Mesenchymal stem cell (in vitro differentiated cells and primary cell): ENCODE data around the gene CSF3.
A peak's percentile ranks its signal among the peaks of the same experiment; 100 is the strongest.

Source experiments
- DNase-seq: peaks from one replicate; pipeline ENCODE4 v3.0.0-alpha.2; 2013
- H2AFZ ChIP-seq: one replicate; pipeline ENCODE4 v1.6.1; 2013; ENCODE audit warnings: low read depth, mild to moderate bottlenecking, control low read depth, inconsistent platforms, low read length, moderate library complexity
- H2AK5ac ChIP-seq: 2 replicates; pipeline ENCODE4 v1.6.1; 2013; ENCODE audit warnings: low read length, moderate library complexity, mild to moderate bottlenecking, inconsistent platforms; ENCODE audit not compliant: severe bottlenecking
- H2BK120ac ChIP-seq: one replicate; pipeline ENCODE4 v1.6.1; 2013; ENCODE audit warnings: low read depth, mild to moderate bottlenecking, inconsistent platforms, low read length, moderate library complexity
- H2BK12ac ChIP-seq, 2 experiments: one replicate each; pipeline ENCODE4 v1.6.1; 2013; ENCODE audit warnings: inconsistent platforms in 2 of 2, low read length in 2 of 2, mild to moderate bottlenecking in 2 of 2, moderate library complexity in 2 of 2, control low read depth in 1 of 2
- H2BK15ac ChIP-seq: one replicate; pipeline ENCODE4 v1.6.1; 2013; ENCODE audit warnings: mild to moderate bottlenecking, low read depth, inconsistent platforms; ENCODE audit not compliant: poor library complexity, severe bottlenecking
- H2BK5ac ChIP-seq: 2 replicates; pipeline ENCODE4 v1.6.1; 2013; ENCODE audit warnings: low read depth, mild to moderate bottlenecking, low read length, control low read depth, inconsistent platforms; ENCODE audit not compliant: poor library complexity, severe bottlenecking
- H3K14ac ChIP-seq, 2 experiments: one replicate each; pipeline ENCODE4 v1.6.1; 2013; ENCODE audit warnings: inconsistent platforms in 2 of 2, low read length in 2 of 2, control low read depth in 1 of 2, mild to moderate bottlenecking in 1 of 2, moderate library complexity in 1 of 2
- H3K18ac ChIP-seq, 2 experiments: one replicate each; pipeline ENCODE4 v1.6.1; 2013; ENCODE audit warnings: inconsistent platforms in 2 of 2, low read length in 2 of 2, control low read depth in 1 of 2, low read depth in 1 of 2, mild to moderate bottlenecking in 1 of 2
- H3K23ac ChIP-seq, 2 experiments: one replicate each; pipeline ENCODE4 v1.6.1; 2013; ENCODE audit warnings: inconsistent platforms in 2 of 2, low read length in 2 of 2, mild to moderate bottlenecking in 2 of 2, moderate library complexity in 2 of 2, control low read depth in 1 of 2
- H3K27ac ChIP-seq: 2 replicates; pipeline ENCODE4 v1.5.1; 2013; ENCODE audit warnings: mild to moderate bottlenecking, moderate library complexity, low read length, control low read depth, inconsistent platforms; ENCODE audit not compliant: poor library complexity, severe bottlenecking
- H3K27me3 ChIP-seq, 2 experiments: 2 replicates each; pipeline versions ENCODE4 v1.6.1 to v1.7.0; 2013; ENCODE audit warnings: low read length in 2 of 2, mild to moderate bottlenecking in 2 of 2, moderate library complexity in 2 of 2, control low read depth in 1 of 2, inconsistent platforms in 1 of 2; ENCODE audit not compliant: control insufficient read depth in 1 of 2, insufficient read depth in 1 of 2
- H3K36me3 ChIP-seq, 2 experiments: 2 replicates each; pipeline versions ENCODE4 v1.6.1 to v1.7.0; 2013; ENCODE audit warnings: low read length in 2 of 2, control low read depth in 1 of 2, inconsistent platforms in 1 of 2, low read depth in 1 of 2, mild to moderate bottlenecking in 1 of 2; ENCODE audit not compliant: insufficient read depth in 2 of 2, control insufficient read depth in 1 of 2
- H3K4ac ChIP-seq, 2 experiments: one replicate each; pipeline ENCODE4 v1.6.1; 2013; ENCODE audit warnings: inconsistent platforms in 2 of 2, low read length in 2 of 2, mild to moderate bottlenecking in 2 of 2, moderate library complexity in 2 of 2, control low read depth in 1 of 2, low read depth in 1 of 2
- H3K4me1 ChIP-seq: 2 replicates; pipeline ENCODE4 v1.6.1; 2013; ENCODE audit warnings: low read depth, low read length, control low read depth; ENCODE audit not compliant: control insufficient read depth, insufficient read depth
- H3K4me2 ChIP-seq: 2 replicates; pipeline ENCODE4 v1.6.1; 2013; ENCODE audit warnings: low read length, mild to moderate bottlenecking, inconsistent platforms; ENCODE audit not compliant: poor library complexity, severe bottlenecking
- H3K4me3 ChIP-seq, 2 experiments: 2 replicates each; pipeline versions ENCODE4 v1.5.1 to v1.7.0; 2013; ENCODE audit warnings: low read length in 2 of 2, mild to moderate bottlenecking in 2 of 2, control low read depth in 1 of 2, low read depth in 1 of 2; ENCODE audit not compliant: insufficient read depth in 1 of 2
- H3K79me1 ChIP-seq: replicated peaks from 2 replicates; pipeline ENCODE4 v1.6.1; 2013; ENCODE audit warnings: mild to moderate bottlenecking, control low read depth, low read length, inconsistent platforms; ENCODE audit not compliant: poor library complexity, severe bottlenecking
- H3K9ac ChIP-seq: 2 replicates; pipeline ENCODE4 v1.7.0; 2013; ENCODE audit warnings: mild to moderate bottlenecking, low read length, moderate library complexity
- H3K9me3 ChIP-seq: 2 replicates; pipeline ENCODE4 v1.7.0; 2013; ENCODE audit warnings: mild to moderate bottlenecking, low read length; ENCODE audit not compliant: control insufficient read depth
- H4K8ac ChIP-seq: one replicate; pipeline ENCODE4 v1.6.1; 2013; ENCODE audit warnings: inconsistent platforms, mild to moderate bottlenecking, low read length, moderate library complexity
- H4K91ac ChIP-seq: one replicate; pipeline ENCODE4 v1.6.1; 2013; ENCODE audit warnings: mild to moderate bottlenecking, low read length, inconsistent platforms
- WGBS: methylation state at CpG from one replicate; pipeline ENCODE4 v1.1.7; 2013; ENCODE audit warnings: mixed read lengths; 5-methylcytosine and 5-hydroxymethylcytosine counted together

The CSF3 gene

GRCh38 chr17:40015998-40016985, 1.1 kb downstream of the CSF3 start:
- Histone ChIP-seq H2BK12ac (no peak overlapping the region), H4K91ac (peak overlapping the region; percentile 44), H3K36me3 (peaks cover 8 to 28% of the 10 kb centered on the region in 2 experiments), H3K4me1 (peaks cover 41% of the 10 kb centered on the region), H3K4ac (no peak overlapping the region), H3K14ac (no peak overlapping the region), H2AK5ac (peak overlapping the region; percentile 17), H3K4me2 (no peak overlapping the region), H2BK15ac (no peak overlapping the region), H2BK5ac (no peak overlapping the region), H3K23ac (no peak overlapping the region), H2AFZ (no peak overlapping the region), H3K9ac (peak overlapping the region; percentile 51), H4K8ac (no peak overlapping the region), H2BK120ac (no peak overlapping the region), H3K9me3 (no peaks in the 10 kb centered on the region), H3K27ac (no peak overlapping the region), H3K18ac (no peak overlapping the region), H3K27me3 (no peaks in the 10 kb centered on the region), H3K4me3 (peak overlapping the region in 1 of 2 experiments; percentile 7), H3K79me1 (no peaks in the 10 kb centered on the region)
- DNase-seq = no peak
- 94% methylated on average over 18 of the region's 26 CpGs for WGBS

- Histone ChIP-seq H2AFZ (no peak overlapping the region), H2BK120ac (no peak overlapping the region), H2BK5ac (no peak overlapping the region), H3K14ac (no peak overlapping the region), H3K27ac (no peak overlapping the region), H3K27me3 (no peaks in the 10 kb centered on the region), H4K8ac (no peak overlapping the region), H3K9me3 (no peaks in the 10 kb centered on the region), H3K4me1 (peaks cover 53% of the 10 kb centered on the region), H3K9ac (peak overlapping the region; percentile 51), H3K36me3 (peaks cover 12 to 39% of the 10 kb centered on the region in 2 experiments), H2BK15ac (no peak overlapping the region), H3K4me3 (peak overlapping the region in 1 of 2 experiments; percentile 25), H3K79me1 (no peaks in the 10 kb centered on the region), H2AK5ac (no peak overlapping the region), H3K4me2 (no peak overlapping the region), H2BK12ac (no peak overlapping the region), H3K4ac (no peak overlapping the region), H3K23ac (no peak overlapping the region), H3K18ac (no peak overlapping the region), H4K91ac (peak overlapping the region; percentile 65)
- DNase-seq = no peak
- 75% methylated on average over 14 of the region's 15 CpGs for WGBS
Measured at GRCh38 chr17:40017422-40018080, 2.3 kb downstream of the CSF3 start.

DNA sequence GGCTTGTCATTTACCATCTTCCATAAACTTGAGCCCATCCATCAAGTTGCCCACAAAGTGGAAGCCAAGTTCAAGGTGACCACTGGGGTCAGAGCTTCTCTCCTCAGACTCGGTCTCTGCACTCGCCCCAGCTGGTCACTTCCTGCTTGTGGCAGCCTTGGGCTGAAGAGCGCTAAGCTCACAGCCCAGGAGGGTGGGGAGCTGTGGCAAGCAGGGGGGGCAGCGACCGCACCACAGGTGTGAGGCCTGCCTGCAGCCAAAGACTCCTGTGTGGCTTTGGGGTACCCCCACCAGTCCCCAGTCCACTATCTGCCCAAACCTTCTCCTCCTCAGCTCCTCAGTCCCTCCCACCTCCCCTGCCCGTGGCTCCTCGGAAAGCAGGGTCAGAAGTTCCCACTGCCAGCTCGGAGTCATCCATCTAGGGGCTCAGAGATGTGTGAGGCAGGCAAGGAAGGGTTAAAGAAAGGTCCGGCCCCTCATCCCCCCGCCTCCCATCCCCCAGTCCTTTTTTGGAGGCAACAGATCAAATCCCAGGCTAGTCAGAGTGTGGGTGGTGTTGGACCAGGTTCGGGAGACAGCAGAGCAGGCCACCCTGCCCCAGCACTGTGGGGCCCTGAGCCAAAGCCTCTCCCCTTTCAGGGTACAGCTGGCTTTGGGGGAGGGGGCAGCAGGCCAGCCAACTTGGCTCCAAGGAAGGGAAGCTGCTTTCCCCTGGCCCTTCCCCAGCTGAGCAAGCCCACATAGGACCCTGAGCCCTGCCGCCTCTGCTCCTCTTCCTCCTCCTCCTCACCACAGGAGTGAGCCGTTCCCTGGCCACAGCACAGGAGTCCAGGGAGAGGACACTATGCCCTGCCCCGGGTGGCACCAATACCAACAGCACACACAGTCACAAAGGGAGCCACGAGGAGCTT, 3.2 kb downstream of the CSF3 start:
- Histone ChIP-seq H3K23ac (no peak overlapping the region), H3K27ac (peak overlapping the region; percentile 34), H3K9ac (peak overlapping the region; percentile 51), H3K79me1 (no peaks in the 10 kb centered on the region), H2BK120ac (no peak overlapping the region), H2BK12ac (peak overlapping the region in 1 of 2 experiments; percentile 15), H3K14ac (peak overlapping the region in 1 of 2 experiments; percentile 26), H2BK5ac (no peak overlapping the region), H2AK5ac (peak overlapping the region; percentile 75), H2AFZ (no peak overlapping the region), H3K4me3 (peak overlapping the region in 1 of 2 experiments; percentile 38), H3K4me1 (peaks cover 61% of the 10 kb centered on the region), H3K4ac (peak overlapping the region in 1 of 2 experiments; percentile 40), H3K4me2 (no peak overlapping the region), H4K8ac (peak overlapping the region; percentile 9), H2BK15ac (no peak overlapping the region), H3K36me3 (peaks cover 16 to 47% of the 10 kb centered on the region in 2 experiments), H4K91ac (peak overlapping the region; percentile 19), H3K18ac (peak overlapping the region in 1 of 2 experiments; percentile 78), H3K27me3 (no peaks in the 10 kb centered on the region), H3K9me3 (no peaks in the 10 kb centered on the region)
- no peak for DNase-seq
- 54% methylated on average over 11 of the region's 15 CpGs for WGBS
